GM19395 (cell line): ENCODE data around the gene VAC14.
"Not testable (repeated sequence)": the region's sequence is repeated elsewhere in the genome, so short reads cannot be mapped to it uniquely, and the experiment has no call there.

Source experiments
- ATAC-seq: cut with Tn5 transposase; IDR thresholded peaks from one replicate; pipeline ENCODE4 v1.9.1; 2021; ENCODE audit warnings: mild to moderate bottlenecking, moderate library complexity; ENCODE audit not compliant: unreplicated experiment

VAC14 gene

GRCh38 chr16:70745536-70746025 is 55.4 kb downstream of the VAC14 start:
- no peak for ATAC-seq

GRCh38 chr16:70744366-70744765 is 56.6 kb downstream of the VAC14 start:
- ATAC-seq, result no peak

- ATAC-seq, result no peak
Observed at GRCh38 chr16:70743791-70744190, 57.2 kb downstream of the VAC14 start.

- not testable (repeated sequence) for ATAC-seq
Observed at GRCh38 chr16:70742967-70743366, 58.0 kb downstream of the VAC14 start.

GRCh38 chr16:70741783-70742125 is 59.2 kb downstream of the VAC14 start:
- ATAC-seq, result no peak

GRCh38 chr16:70740914-70741782 is 59.8 kb downstream of the VAC14 start:
- no peak for ATAC-seq

GRCh38 chr16:70740174-70740913 is 60.6 kb downstream of the VAC14 start:
- ATAC-seq, result no peak

- no peak for ATAC-seq
Observed at GRCh38 chr16:70739389-70739788, 61.6 kb downstream of the VAC14 start.

GRCh38 chr16:70738083-70738977 is 62.6 kb downstream of the VAC14 start:
- no peak for ATAC-seq

GRCh38 chr16:70737377-70738082 is 63.4 kb downstream of the VAC14 start:
- peak; percentile 91 for ATAC-seq

- no peak for ATAC-seq
Observed at GRCh38 chr16:70736465-70737376, 64.2 kb downstream of the VAC14 start.

- no peak for ATAC-seq
Observed at GRCh38 chr16:70735141-70735979, 65.6 kb downstream of the VAC14 start.

- ATAC-seq, result no peak
Observed at GRCh38 chr16:70734522-70735095, 66.3 kb downstream of the VAC14 start.

GRCh38 chr16:70730944-70731343 is 70.0 kb downstream of the VAC14 start:
- no peak for ATAC-seq

- ATAC-seq, result no peak
Observed at GRCh38 chr16:70730031-70730430, 70.9 kb downstream of the VAC14 start.

GRCh38 chr16:70729292-70729691 is 71.7 kb downstream of the VAC14 start:
- ATAC-seq, result no peak

- no peak for ATAC-seq
Observed at GRCh38 chr16:70728150-70728549, 72.8 kb downstream of the VAC14 start.

GRCh38 chr16:70726892-70727361 is 74.0 kb downstream of the VAC14 start:
- ATAC-seq, result no peak
